Omental fat pad (tissue), 4 donors: ENCODE results near the gene SH3PXD2A. TPM values are rescaled to one million over a fixed set of nuclear protein-coding genes. Genes with fewer than 3 reads are reported as not detected.

ENCODE experiments used
- ATAC-seq: fragments of 150-250 bp; one replicate; pipeline ENCODE4 v1.9.1; 2016; ENCODE audit warnings: mild to moderate bottlenecking, moderate library complexity; ENCODE audit not compliant: low FRiP score
- DNase-seq: peaks from one replicate; pipeline ENCODE4 v3.0.0-alpha.2; 2019; ENCODE audit warnings: low spot score
- CTCF ChIP-seq, 3 donors: fragments of 450-650 bp; IDR thresholded peaks; one replicate each; pipeline ENCODE4 v1.5.1; 2016 to 2017; ENCODE audit warnings: antibody characterized with exemption in 3 of 3, mild to moderate bottlenecking in 3 of 3, moderate library complexity in 2 of 3
- total RNA-seq, 4 donors: library from RNA; depleted of rRNA; stranded (reverse); fragments of >200 nt; gene quantifications; one replicate each; pipeline ENCODE4 v1.1.0, GENCODE V29; 2016

SH3PXD2A gene
- total RNA-seq, 4 donors from 2014 or later, result 21.0 to 36.3 (median 22.5) TPM

- ATAC-seq (no peak), DNase-seq (no peak)
- no peak for TF ChIP-seq CTCF (IDR thresholded peaks at IDR 0.05)
Measured at GRCh38 chr10:103683851-103684250, 171.5 kb downstream of the SH3PXD2A start.

GRCh38 chr10:103682631-103683030 is 172.7 kb downstream of the SH3PXD2A start:
- no peak for TF ChIP-seq CTCF (IDR thresholded peaks at IDR 0.05)
- DNase-seq (no peak), ATAC-seq (no peak)

DNA sequence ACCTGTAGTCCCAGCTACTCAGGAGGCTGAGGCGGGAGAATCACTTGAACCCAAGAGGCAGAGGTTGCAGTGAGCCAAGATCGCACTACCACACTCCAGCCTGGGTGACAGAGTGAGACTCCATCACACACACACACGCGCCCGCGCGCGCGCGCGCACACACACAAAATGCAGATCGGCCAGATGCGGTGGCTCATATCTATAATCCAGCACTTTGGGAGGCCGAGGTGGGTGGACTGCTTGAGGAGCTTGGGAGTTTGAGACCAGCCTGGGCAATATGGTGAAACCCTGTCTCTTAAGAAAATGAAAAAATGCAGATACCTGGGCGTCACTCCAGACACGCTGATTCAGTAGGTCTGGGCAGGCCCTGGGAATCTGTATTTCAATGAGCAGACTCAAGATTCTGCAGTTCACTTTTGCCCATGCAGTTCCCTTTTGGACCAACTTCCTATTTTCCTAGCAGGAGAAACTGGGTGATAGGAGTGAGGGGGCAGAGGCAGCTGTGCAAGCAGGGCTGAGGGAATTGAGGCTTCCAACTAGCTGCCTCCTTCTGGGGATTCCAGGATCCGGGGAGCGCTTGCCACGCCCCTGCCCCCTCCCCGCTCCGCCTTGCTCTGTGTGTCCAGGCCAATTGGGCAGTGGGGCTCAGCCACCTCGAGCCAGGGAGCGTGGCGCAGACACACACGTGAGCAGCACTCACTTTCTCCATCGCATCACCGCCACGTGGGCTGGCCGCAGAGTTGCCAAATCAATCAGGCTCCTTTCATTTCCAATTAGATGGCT is 173.6 kb downstream of the SH3PXD2A start:
- no peak for TF ChIP-seq CTCF (IDR thresholded peaks at IDR 0.05)
- no peak for DNase-seq
- no peak for ATAC-seq

GRCh38 chr10:103680869-103681236 is 174.5 kb downstream of the SH3PXD2A start:
- no peak for TF ChIP-seq CTCF (IDR thresholded peaks at IDR 0.05)
- no peak for ATAC-seq
- DNase-seq, result no peak

DNA sequence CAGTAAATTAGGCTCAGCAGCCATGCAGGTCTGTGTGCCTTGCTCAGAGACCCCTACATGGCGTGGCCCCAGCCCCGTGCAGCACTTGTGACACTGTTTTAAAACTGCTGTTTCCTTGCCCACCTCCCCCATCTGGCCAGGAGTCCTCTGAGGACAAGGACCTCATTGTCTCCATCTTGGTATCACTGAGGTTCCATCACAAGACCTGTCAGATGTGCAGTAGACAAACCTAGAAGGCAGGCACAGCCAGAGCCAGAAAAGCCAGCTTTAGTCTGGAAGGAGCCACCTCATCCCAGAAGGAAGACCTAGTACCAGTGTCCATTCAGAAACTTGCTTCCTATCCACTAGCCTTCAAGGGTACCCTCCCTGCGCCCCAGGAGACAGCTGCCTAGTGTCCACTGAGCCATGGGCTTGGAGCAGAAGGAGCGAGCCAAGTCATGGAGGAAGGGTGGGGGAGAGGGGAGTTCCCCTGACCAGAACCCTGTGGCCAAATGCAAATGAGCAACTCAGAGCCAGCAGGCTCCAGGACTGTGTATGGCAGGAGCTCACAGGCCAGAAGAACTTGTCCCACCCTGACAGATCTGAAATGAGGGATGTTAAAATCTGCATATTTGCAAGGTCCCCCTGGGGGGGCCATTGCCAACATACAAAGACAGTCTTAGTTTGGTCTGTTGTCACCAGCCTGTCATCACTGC is 176.1 kb downstream of the SH3PXD2A start:
- TF ChIP-seq CTCF (IDR thresholded peaks at IDR 0.05), result no peak
- ATAC-seq, result no peak
- DNase-seq, result no peak

GRCh38 chr10:103678178-103678526 is 177.2 kb downstream of the SH3PXD2A start:
- DNase-seq (peak; percentile 84), ATAC-seq (peak; percentile 94)
- TF ChIP-seq CTCF (IDR thresholded peaks at IDR 0.05), result no peak
